Endothelial cell of umbilical vein (primary cell): ENCODE data around the gene GOLT1A. TPM values are rescaled to one million over a fixed set of nuclear protein-coding genes. Genes with fewer than 3 reads are reported as not detected.

Experiments
- BruUV-seq: library from RNA; stranded (reverse); fragments of 400-500 nt; replicated peaks from 2 replicates; lab custom pipeline; 2021; lab: Mats Ljungman, UMichigan
- CTCF ChIA-PET: fragments of 300-600, 350-600 bp; sonication (Branson Sonifier 250); formaldehyde crosslinking; loops from one replicate; lab custom pipeline; 2021; ENCODE audit warnings: antibody characterized with exemption, inconsistent platforms; lab: Charles Lee
- POLR2A ChIA-PET: fragments of 300-600, 350-600 bp; sonication (Branson Sonifier 250); formaldehyde crosslinking; loops from one replicate; lab custom pipeline; 2021; ENCODE audit warnings: antibody characterized with exemption, inconsistent platforms; lab: Charles Lee
- DNase-seq: peaks from one replicate; pipeline ENCODE4 v3.0.0-alpha.2; 2011; ENCODE audit warnings: low read depth, low spot score
- FAIRE-seq: peaks from 2 replicates; lab custom pipeline; 2011; peaks lifted over from hg19 to GRCh38; lab: Jason Lieb, UNC
- H2AFZ ChIP-seq: 2 replicates; pipeline ENCODE4 v1.6.0; 2012; ENCODE audit warnings: low read depth, low read length, control low read depth, inconsistent platforms
- H3K27ac ChIP-seq: 2 replicates; pipeline ENCODE4 v1.5.1; 2011; ENCODE audit warnings: low read depth, mild to moderate bottlenecking, control low read depth, low read length, moderate library complexity; ENCODE audit not compliant: insufficient read depth
- H3K27me3 ChIP-seq, 2 experiments: 2 replicates each; pipeline versions ENCODE4 v1.6.0 to v1.6.1; 2011; ENCODE audit warnings: low read length in 2 of 2, mixed read lengths in 1 of 2; ENCODE audit not compliant: control insufficient read depth in 2 of 2, insufficient read depth in 2 of 2
- H3K36me3 ChIP-seq, 2 experiments: 2 replicates in 1 of 2; 3 replicates in 1 of 2; pipeline ENCODE4 v1.5.1; 2011; ENCODE audit warnings: low read length in 2 of 2, mild to moderate bottlenecking in 1 of 2, moderate library complexity in 1 of 2; ENCODE audit not compliant: control insufficient read depth in 2 of 2, insufficient read depth in 2 of 2; ENCODE audit errors: extremely low read depth in 1 of 2
- H3K4me1 ChIP-seq: 3 replicates; pipeline ENCODE4 v1.5.1; 2011; ENCODE audit warnings: mild to moderate bottlenecking, low read length; ENCODE audit not compliant: control insufficient read depth, insufficient read depth; ENCODE audit errors: extremely low read depth
- H3K4me2 ChIP-seq: 2 replicates; pipeline ENCODE4 v1.6.1; 2011; ENCODE audit warnings: low read length, control low read depth, mixed read lengths; ENCODE audit not compliant: insufficient read depth
- H3K4me3 ChIP-seq, 3 experiments: fragments of 200-600 bp in 1 of 3; sonication (generic), shearing (Covaris generic) in 1 of 3; replicated peaks in 1 of 3; 2 replicates each; pipeline ENCODE4 v1.5.1; 2011 to 2016; ENCODE audit warnings: control low read depth in 3 of 3, low read length in 3 of 3, mild to moderate bottlenecking in 2 of 3, inconsistent platforms in 1 of 3, low read depth in 1 of 3, moderate library complexity in 1 of 3; ENCODE audit not compliant: insufficient read depth in 1 of 3
- H3K79me2 ChIP-seq: 2 replicates; pipeline ENCODE4 v1.6.0; 2012; ENCODE audit warnings: low read length, inconsistent platforms; ENCODE audit not compliant: control insufficient read depth, insufficient read depth
- H3K9ac ChIP-seq: replicated peaks from 2 replicates; pipeline ENCODE3; 2011; ENCODE audit warnings: low read length, control low read depth; ENCODE audit not compliant: insufficient read depth; ENCODE audit errors: extremely low read depth
- H3K9me1 ChIP-seq: replicated peaks from 3 replicates; pipeline ENCODE4 v1.6.0; 2011; ENCODE audit warnings: mild to moderate bottlenecking, low read length; ENCODE audit not compliant: control insufficient read depth, insufficient read depth; ENCODE audit errors: extremely low read depth
- H3K9me3 ChIP-seq: replicated peaks from 2 replicates; pipeline ENCODE4 v1.5.1; 2012; ENCODE audit warnings: low read length, inconsistent platforms; ENCODE audit not compliant: control insufficient read depth, insufficient read depth
- H4K20me1 ChIP-seq: replicated peaks from 2 replicates; pipeline ENCODE3; 2011; ENCODE audit warnings: mild to moderate bottlenecking, low read length; ENCODE audit not compliant: control insufficient read depth, insufficient read depth; ENCODE audit errors: extremely low read depth
- CTCF ChIP-seq, 2 donors: IDR thresholded peaks; 1 replicate in 1 of 2; 2 replicates in 1 of 2; pipeline ENCODE4 v1.5.1; 2011; ENCODE audit warnings: low read length in 2 of 2, mild to moderate bottlenecking in 2 of 2, moderate library complexity in 2 of 2, control low read depth in 1 of 2, inconsistent platforms in 1 of 2, low read depth in 1 of 2; ENCODE audit not compliant: insufficient read depth in 1 of 2; ENCODE audit errors: extremely low read depth in 1 of 2
- EZH2 ChIP-seq: IDR thresholded peaks from 2 replicates; pipeline ENCODE4 v1.6.1; 2012; ENCODE audit warnings: borderline replicate concordance, low read depth, mild to moderate bottlenecking, moderate library complexity, low read length, inconsistent platforms; ENCODE audit not compliant: severe bottlenecking
- FOS ChIP-seq: IDR thresholded peaks from 2 replicates; pipeline ENCODE4 v1.6.1; 2011; ENCODE audit warnings: mild to moderate bottlenecking, low read length, moderate library complexity, borderline replicate concordance; ENCODE audit not compliant: insufficient read depth
- GATA2 ChIP-seq: IDR thresholded peaks from 2 replicates; pipeline ENCODE4 v1.7.0; 2011; ENCODE audit warnings: low read depth, mild to moderate bottlenecking, moderate library complexity, mixed read lengths, low read length; ENCODE audit not compliant: insufficient read length, insufficient read depth
- JUN ChIP-seq: IDR thresholded peaks from 2 replicates; pipeline ENCODE4 v1.6.1; 2011; ENCODE audit warnings: borderline replicate concordance, low read depth; ENCODE audit not compliant: insufficient read length, insufficient read depth
- MAX ChIP-seq: IDR thresholded peaks from 2 replicates; pipeline ENCODE4 v1.6.1; 2011; ENCODE audit not compliant: insufficient read depth, insufficient read length
- MYC ChIP-seq: IDR thresholded peaks from one replicate; pipeline ENCODE4 v1.6.1; 2011; ENCODE audit warnings: mild to moderate bottlenecking, low read depth, low read length
- POLR2A ChIP-seq: IDR thresholded peaks from 2 replicates; pipeline ENCODE4 v1.6.1; 2012; ENCODE audit warnings: low read depth, mild to moderate bottlenecking, control low read depth, low read length
- POLR2AphosphoS5 ChIP-seq: IDR thresholded peaks from 2 replicates; pipeline ENCODE4 v1.6.1; 2012; ENCODE audit warnings: low read depth, mild to moderate bottlenecking, control low read depth, low read length, moderate library complexity; ENCODE audit not compliant: insufficient read depth
- dilution Hi-C: fragments of 300-500 bp; cut with MboI; formaldehyde crosslinking; loops from one replicate; pipeline ENCODE4 v1.15.0; 2019; ENCODE audit warnings: low sequenced_read_pairs; ENCODE audit not compliant: extremely low pct_ligation_motif_present
- intact Hi-C: fragments of 100-400 bp; cut with micrococcal nuclease; formaldehyde crosslinking; loops from one replicate; pipeline ENCODE4 v1.10.0; 2022
- polyA plus RNA-seq, 4 experiments: library from polyadenylated mRNA; depleted of rRNA in 3 of 4; stranded (reverse) in 3 of 4; unstranded in 1 of 4; fragments of >200 nt; gene quantifications; 2 replicates each; pipeline versions ENCODE4 v1.2.1 to v1.2.3, GENCODE V29; 2011 to 2012; ENCODE audit warnings: missing spikeins in 1 of 4
- total RNA-seq: library from RNA; stranded (reverse); gene quantifications from 2 replicates; pipeline ENCODE4 v1.2.3, GENCODE V29; 2021

Gene GOLT1A
- total and polyA plus RNA-seq, 2 donors (not counting 3 experiments of a cell fraction or from before 2014, with no cell fraction given) = not detected

GRCh38 chr1:204170494-204171155 lies 43.2 kb downstream of the GOLT1A start:
- FAIRE-seq (peak; percentile 40), DNase-seq (no peak)
- no TSS peak for BruUV-seq
- Histone ChIP-seq H3K27ac (no peak overlapping the region), H3K36me3 (no peaks in the 10 kb centered on the region), H2AFZ (no peak overlapping the region), H3K9me1 (no peaks in the 10 kb centered on the region), H3K4me1 (peaks cover 17% of the 10 kb centered on the region), H3K9me3 (peaks cover 3% of the 10 kb centered on the region), H3K79me2 (no peaks in the 10 kb centered on the region), H3K27me3 (no peaks in the 10 kb centered on the region), H3K9ac (no peak overlapping the region), H4K20me1 (no peaks in the 10 kb centered on the region), H3K4me3 (no peak overlapping the region), H3K4me2 (no peak overlapping the region)
- intact Hi-C loops = no loop called here
- ChIA-PET CTCF (interaction anchor here (0.6 to 26.7 kb wide), 4 partner anchors 8 to 32 kb away, joined by 3 to 770 read pairs (median 4); no protein-coding TSS in a partner anchor), POLR2A (no interaction called here)
- dilution Hi-C loops = loop anchor here (25.0 kb wide), 1 partner anchor 167 kb away; no protein-coding TSS in a partner anchor
- TF ChIP-seq MAX (no peak), GATA2 (no peak), MYC (no peak), JUN (no peak), POLR2A (no peak), EZH2 (no peak), POLR2AphosphoS5 (no peak), CTCF (IDR thresholded peaks at IDR 0.05; ENCODE audit: extremely low read depth in 1 of 2, insufficient read depth in 1 of 2, low read depth in 1 of 2, low read length in 2 of 2) (no peak), FOS (no peak)
